Amniotic stem cell (primary cell): ENCODE results near the gene OR2M3.
"Not testable (repeated sequence)": the region's sequence is repeated elsewhere in the genome, so short reads cannot be mapped to it uniquely, and the experiment has no call there.

Experiments
- DNase-seq: peaks from one replicate; lab custom pipeline; 2025; lab: John Stamatoyannopoulos, UW

Gene OR2M3

GRCh38 chr1:248196965-248197364, at the start of gene OR2M3:
Gene OR2M3 (plus strand): TSS chr1:248197265. CDS start chr1:248203068, 5,803 bp downstream.
- no peak for DNase-seq

- no peak for DNase-seq
Measured at GRCh38 chr1:248152056-248152827, 44.8 kb upstream of the OR2M3 start.

- no peak for DNase-seq
Measured at GRCh38 chr1:248155927-248156326, 41.1 kb upstream of the OR2M3 start.

GRCh38 chr1:248158758-248159157, 38.3 kb upstream of the OR2M3 start:
- no peak for DNase-seq

GRCh38 chr1:248164031-248164430, 33.0 kb upstream of the OR2M3 start:
- DNase-seq, result no peak

- DNase-seq, result no peak
Measured at GRCh38 chr1:248165186-248165585, 31.9 kb upstream of the OR2M3 start.

- DNase-seq, result no peak
Measured at GRCh38 chr1:248174521-248174920, 22.5 kb upstream of the OR2M3 start, which contains the start of gene OR2M2. Gene OR2M2 (plus strand): TSS chr1:248174821. CDS start chr1:248179986, 5,165 bp downstream.

- no peak for DNase-seq
Measured at GRCh38 chr1:248183996-248184395, 13.1 kb upstream of the OR2M3 start.

- DNase-seq, result no peak
Measured at GRCh38 chr1:248187363-248187762, 9.7 kb upstream of the OR2M3 start.

- DNase-seq, result no peak
Measured at GRCh38 chr1:248189026-248189425, 8.0 kb upstream of the OR2M3 start.

- no peak for DNase-seq
Measured at GRCh38 chr1:248194117-248194516, 2.9 kb upstream of the OR2M3 start.

- no peak for DNase-seq
Measured at GRCh38 chr1:248215880-248216279, 18.8 kb downstream of the OR2M3 start.

GRCh38 chr1:248225537-248225936, 28.5 kb downstream of the OR2M3 start:
- no peak for DNase-seq

GRCh38 chr1:248229360-248229908, 32.4 kb downstream of the OR2M3 start:
- no peak for DNase-seq

- no peak for DNase-seq
Measured at GRCh38 chr1:248231117-248231516, 34.1 kb downstream of the OR2M3 start, which contains the start of gene OR2M4. Gene OR2M4 (plus strand): TSS chr1:248231417. CDS start chr1:248238929, 7,512 bp downstream.

GRCh38 chr1:248239478-248239877, 42.4 kb downstream of the OR2M3 start:
- no peak for DNase-seq

GRCh38 chr1:248243204-248243603, 46.1 kb downstream of the OR2M3 start:
- no peak for DNase-seq

GRCh38 chr1:248259309-248259708, 62.2 kb downstream of the OR2M3 start:
- not testable (repeated sequence) for DNase-seq
